ENCODE data around the gene HOXC12.

HOXC12 gene

DNA sequence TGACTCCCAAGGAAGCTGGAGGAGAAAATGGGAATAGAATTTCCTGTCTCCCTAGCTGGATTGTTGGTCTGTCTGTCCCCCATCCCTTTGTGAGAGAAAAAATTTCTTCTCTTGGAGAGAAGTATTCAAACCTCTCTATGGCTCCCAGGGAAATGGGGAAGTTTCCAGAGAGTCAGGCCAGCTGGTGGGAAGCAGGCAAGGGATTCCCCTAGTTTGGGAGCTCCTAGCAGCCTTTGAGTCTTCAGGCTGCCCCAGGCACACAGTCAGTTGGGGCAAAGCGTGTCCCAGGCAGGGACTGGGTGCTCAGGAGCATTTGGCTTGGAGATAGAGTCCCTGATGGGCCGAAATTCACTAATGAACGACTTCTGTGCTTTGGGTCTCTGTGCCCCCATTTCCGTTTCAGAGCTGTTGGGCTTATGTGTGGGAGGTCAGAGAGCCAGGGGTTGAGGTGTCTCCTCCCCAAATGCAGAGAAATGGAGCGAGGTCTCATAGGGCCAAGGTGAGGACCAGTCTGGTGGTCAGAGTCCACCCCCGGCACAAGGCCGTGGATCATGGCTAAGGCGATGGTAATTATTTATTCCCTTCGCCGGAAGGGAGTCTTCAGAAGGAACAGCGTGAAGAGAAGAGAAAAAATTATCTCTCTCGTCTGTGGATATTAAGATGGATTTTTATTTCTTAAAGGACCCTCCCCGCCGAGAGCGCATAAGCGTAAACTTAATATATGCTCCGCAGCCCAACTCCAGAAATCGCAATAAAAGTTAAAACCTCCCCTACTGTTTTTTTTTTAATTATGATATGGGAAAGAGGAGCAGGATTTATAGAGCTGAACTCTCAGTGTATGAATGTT, 38.7 kb downstream of the HOXC12 start:
- in situ Hi-C loops (cut with MboI; ENCODE audit: low sequenced_read_pairs): loop anchor here (25.0 kb wide), 1 partner anchor 369 kb away; the partner anchor contains the start of gene GPR84
- Histone ChIP-seq H3K27me3 (ENCODE audit: low read depth) (peaks cover 6% of the 10 kb centered on the region; the same call in 1 of the 2 replicates), H3K36me3 (replicated peaks) (no peaks in the 10 kb centered on the region), H3K4me3 (no peak overlapping the region), H3K4me1 (peaks cover 18% of the 10 kb centered on the region), H3K9me3 (no peaks in the 10 kb centered on the region)
- no peak for DNase-seq (ENCODE audit: low spot score in 2 of 2)

DNA sequence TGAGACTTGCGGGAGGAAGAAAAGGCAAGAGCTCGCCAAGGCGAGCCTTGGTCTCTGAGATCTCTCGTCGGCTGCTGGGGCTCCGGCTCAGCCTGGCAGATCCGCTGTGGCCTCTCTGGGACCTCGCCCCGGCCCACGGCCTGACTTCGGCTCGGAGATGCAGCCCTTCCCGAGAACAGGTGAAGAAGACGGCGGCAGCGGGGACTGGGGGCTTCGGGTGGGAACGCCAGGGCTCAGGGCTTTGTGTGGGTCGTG, 39.2 kb downstream of the HOXC12 start:
- Histone ChIP-seq H3K4me3 (no peak overlapping the region), H3K36me3 (replicated peaks) (no peaks in the 10 kb centered on the region), H3K27me3 (ENCODE audit: low read depth) (peaks cover 7% of the 10 kb centered on the region; the same call in 1 of the 2 replicates), H3K9me3 (no peaks in the 10 kb centered on the region), H3K4me1 (peaks cover 17% of the 10 kb centered on the region)
- in situ Hi-C loops (cut with MboI; ENCODE audit: low sequenced_read_pairs): loop anchor here (25.0 kb wide), 1 partner anchor 368 kb away; the partner anchor contains the start of gene GPR84
- no peak for DNase-seq (ENCODE audit: low spot score in 2 of 2)

DNA sequence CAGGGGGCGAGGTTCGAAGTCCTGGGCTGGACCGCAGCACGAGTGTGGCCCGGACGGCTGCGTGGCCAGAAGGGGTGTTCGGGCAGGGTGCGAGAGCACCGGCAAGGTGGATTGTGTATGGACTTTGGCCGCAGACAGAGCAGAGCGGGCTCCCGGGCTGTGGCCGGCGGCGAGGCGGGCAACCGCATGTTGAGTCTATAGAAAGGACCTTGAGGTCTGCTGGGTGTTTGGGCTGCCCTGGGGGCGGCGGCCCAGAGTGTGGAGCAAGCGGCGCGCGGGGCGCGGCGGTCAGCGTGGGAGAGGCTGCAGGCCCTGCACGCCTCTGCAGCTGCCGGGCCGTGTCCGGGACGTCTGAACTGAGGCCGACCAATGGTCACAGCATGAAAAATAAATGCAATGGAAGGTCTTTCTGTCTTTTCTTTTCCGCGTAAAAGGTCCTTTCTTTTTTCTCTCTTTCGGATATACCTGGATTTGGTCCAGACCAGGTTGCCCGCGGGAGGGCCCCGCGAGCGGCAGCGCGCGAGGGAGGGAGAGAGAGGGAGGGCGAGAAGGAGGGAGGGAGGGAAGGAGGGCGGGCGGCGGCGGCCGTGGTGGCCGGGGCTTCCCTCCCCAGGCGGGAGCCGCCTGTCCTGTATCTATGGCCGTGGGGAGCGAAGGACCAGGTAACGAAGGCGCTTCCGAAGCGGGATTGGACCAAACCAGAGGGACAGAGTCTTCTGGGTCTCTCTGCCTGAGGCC, 39.7 kb downstream of the HOXC12 start:
- DNase-seq (ENCODE audit: low spot score in 2 of 2): no peak
- Histone ChIP-seq H3K27me3 (ENCODE audit: low read depth) (peaks cover 7% of the 10 kb centered on the region; the same call in 1 of the 2 replicates), H3K4me3 (no peak overlapping the region), H3K36me3 (replicated peaks) (no peaks in the 10 kb centered on the region), H3K9me3 (no peaks in the 10 kb centered on the region), H3K4me1 (peaks cover 12% of the 10 kb centered on the region)
- in situ Hi-C loops (cut with MboI; ENCODE audit: low sequenced_read_pairs): loop anchor here (25.0 kb wide), 1 partner anchor 368 kb away; the partner anchor contains the start of gene GPR84

DNA sequence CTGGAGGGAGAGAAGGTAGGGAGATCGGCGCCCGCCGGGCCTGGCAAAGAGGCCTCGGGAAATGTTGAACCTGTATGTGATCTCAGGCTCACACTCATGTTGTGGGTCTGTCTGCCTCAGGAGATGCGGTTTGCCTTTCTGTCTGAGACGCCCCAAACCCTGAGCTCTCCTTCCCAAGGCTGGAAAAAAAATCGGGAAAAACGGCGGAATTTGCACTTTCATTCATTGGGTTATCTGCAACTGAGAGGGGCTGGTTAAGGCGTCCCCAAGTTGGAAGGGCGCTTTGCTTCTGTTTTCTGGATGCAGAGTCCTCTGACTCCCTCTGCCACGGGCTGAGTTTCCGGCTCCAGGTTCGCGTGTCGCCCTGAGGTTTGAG, 40.3 kb downstream of the HOXC12 start:
- in situ Hi-C loops (cut with MboI; ENCODE audit: low sequenced_read_pairs): loop anchor here (25.0 kb wide), 1 partner anchor 367 kb away; the partner anchor contains the start of gene GPR84
- no peak for DNase-seq (ENCODE audit: low spot score in 2 of 2)
- H3K4me3 ChIP-seq: peak overlapping the region; percentile 15

DNA sequence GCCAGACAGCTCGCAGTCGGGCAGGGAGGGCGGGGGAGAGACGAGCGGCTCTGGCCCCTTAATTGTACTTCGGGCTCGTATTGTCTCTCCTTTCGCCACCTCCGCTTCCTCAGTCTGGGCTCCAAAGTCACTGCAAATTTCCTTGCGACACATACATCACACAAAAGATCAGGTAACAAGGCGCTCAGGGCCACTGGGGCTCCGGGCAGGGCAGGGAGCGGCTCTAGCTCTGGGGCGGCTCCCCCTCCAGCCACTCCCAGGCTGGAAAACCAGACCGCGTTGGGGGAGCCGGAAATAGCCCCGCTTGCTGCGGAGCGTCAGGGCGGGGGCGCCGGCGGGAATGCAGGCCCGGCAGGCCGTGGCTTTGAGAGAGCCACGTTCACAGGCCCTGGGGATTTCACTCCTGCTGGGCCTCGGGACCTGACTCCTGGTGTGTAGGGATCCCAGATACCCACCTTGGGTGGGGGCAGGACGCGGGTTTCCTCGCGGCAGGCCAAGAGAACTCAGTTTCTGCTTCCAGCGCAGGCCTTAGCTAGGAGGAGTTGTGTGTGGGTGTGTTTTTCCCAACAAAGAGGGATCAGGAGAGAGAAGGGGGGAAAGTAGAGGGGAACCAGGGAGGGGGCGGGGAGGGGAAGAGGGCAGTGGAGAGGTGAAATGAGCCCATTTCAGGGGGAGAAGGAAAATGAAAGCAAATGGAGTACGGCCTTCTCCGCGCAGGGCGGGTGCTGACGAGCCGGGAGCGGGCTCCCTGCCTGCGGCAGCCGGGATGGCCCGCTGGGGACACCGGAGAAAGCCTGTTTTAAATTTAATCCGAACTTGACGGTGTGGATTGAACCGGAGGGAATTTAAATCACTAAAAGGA, 40.9 kb downstream of the HOXC12 start:
- no peaks in the 10 kb centered on the region for H3K36me3 ChIP-seq (replicated peaks)
- DNase-seq (ENCODE audit: low spot score in 2 of 2): peak in 1 of 2 experiments; percentile 61
- peaks cover 12% of the 10 kb centered on the region for H3K27me3 ChIP-seq (ENCODE audit: low read depth)
- in situ Hi-C loops (cut with MboI; ENCODE audit: low sequenced_read_pairs): loop anchor here (25.0 kb wide), 1 partner anchor 367 kb away; the partner anchor contains the start of gene GPR84
- no peaks in the 10 kb centered on the region for H3K9me3 ChIP-seq
- peaks cover 9% of the 10 kb centered on the region for H3K4me1 ChIP-seq
- peak overlapping the region; percentile 15 for H3K4me3 ChIP-seq

More for the DNA sequence above, 40.3 kb downstream of the HOXC12 start:
- Histone ChIP-seq H3K9me3 (no peaks in the 10 kb centered on the region), H3K27me3 (ENCODE audit: low read depth) (peaks cover 10% of the 10 kb centered on the region), H3K4me1 (peaks cover 9% of the 10 kb centered on the region), H3K36me3 (replicated peaks) (no peaks in the 10 kb centered on the region)

DNA sequence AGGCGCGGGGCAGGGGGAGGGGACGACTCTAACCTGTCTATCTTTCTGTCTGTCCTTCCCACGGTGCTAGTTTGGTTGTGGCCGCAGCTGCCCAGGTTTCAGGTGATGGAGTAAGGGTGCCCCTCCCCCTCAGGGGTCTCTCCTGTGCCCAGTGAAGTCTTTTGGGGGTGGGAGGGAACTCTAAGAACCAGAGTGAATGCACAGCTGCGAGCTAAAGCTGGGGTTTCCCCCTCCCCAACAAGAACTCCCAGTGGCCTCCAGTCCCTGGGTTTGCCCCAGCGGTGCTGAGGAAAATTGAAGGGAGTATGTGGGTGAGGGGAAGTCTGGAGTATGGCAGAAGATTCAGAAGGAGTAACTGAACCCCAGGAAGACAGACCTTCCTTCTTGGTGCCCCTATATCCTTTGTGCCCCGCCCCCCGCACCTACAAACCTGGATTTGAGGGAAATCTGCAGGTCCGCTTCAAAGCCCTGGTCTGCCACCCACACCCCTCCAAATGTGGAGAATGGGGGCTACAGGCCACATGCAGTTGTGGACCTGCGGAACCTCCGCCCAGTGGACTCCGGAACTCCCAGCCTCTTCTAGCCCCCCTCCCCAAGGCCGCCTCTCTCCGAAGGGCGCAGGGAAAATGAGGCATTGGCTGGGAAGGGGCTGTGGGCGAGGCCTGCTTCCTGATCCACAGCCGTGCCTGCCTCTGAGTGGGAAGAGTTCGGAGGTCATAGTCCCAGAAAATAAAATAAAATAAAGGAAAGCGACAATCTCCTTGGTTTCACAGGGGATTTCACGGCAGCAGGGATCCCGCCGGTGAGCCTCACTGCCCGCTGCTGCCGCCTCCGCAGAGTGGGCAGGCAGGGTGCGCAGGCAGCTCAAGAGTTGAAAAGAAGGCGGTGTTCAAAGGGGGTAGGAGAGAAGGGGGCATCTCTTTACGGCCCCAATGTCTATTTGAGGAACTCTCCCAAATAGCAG, 41.8 kb downstream of the HOXC12 start:
- Histone ChIP-seq H3K9me3 (no peaks in the 10 kb centered on the region), H3K36me3 (replicated peaks) (no peaks in the 10 kb centered on the region), H3K4me3 (no peak overlapping the region), H3K27me3 (ENCODE audit: low read depth) (peaks cover 17% of the 10 kb centered on the region), H3K4me1 (peaks cover 9% of the 10 kb centered on the region)
- no peak for DNase-seq (ENCODE audit: low spot score in 2 of 2)
- in situ Hi-C loops (cut with MboI; ENCODE audit: low sequenced_read_pairs): loop anchor here (25.0 kb wide), 1 partner anchor 366 kb away; the partner anchor contains the start of gene GPR84

DNA sequence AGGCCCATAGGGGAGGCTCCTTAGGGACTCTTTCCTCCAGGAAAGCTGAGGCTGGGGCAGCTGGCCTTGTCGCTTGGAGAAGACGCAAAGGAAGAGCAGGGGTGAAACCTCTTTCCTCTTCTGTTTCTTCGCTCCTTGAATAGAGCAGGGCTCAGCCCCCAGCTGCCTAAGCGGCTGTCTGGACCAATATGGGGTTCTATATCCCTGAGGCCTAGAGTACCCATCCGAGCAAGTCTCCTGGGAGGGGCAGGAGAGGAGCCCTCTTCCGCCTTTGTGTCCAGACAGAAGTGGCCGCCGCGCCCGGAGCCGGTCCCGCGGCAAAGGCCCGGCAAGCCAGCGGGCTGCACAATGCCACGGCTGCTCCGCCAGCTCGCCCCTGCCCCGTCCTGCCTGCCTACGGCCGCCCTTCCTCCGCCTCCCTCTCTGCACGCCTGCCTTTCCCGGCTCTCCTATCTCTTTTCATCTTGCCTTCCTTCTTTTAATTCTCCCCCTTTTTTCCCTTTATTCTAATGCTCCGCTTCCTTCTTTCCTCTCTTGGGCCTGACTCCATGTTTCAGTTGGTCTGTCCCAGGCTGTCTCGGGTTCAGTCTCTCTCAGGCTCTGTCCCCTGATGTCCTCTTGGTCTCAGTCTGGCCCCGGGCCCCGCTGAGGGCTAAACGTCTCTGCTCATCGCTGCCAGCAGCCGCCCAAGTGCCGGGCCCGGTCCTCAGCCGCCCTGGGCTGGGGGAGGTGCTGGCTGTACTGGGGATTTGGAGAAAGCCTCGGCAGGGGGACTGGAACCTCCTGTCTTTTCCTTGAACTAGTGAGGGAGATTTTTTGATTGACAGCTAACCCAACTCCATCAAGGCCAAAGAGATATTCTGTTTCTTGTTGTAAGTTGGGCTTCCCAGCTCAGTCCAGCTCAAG, 42.8 kb downstream of the HOXC12 start:
- peaks cover 17% of the 10 kb centered on the region for H3K27me3 ChIP-seq (ENCODE audit: low read depth)
- in situ Hi-C loops (cut with MboI; ENCODE audit: low sequenced_read_pairs): loop anchor here (25.0 kb wide), 1 partner anchor 365 kb away; the partner anchor contains the start of gene GPR84

DNA sequence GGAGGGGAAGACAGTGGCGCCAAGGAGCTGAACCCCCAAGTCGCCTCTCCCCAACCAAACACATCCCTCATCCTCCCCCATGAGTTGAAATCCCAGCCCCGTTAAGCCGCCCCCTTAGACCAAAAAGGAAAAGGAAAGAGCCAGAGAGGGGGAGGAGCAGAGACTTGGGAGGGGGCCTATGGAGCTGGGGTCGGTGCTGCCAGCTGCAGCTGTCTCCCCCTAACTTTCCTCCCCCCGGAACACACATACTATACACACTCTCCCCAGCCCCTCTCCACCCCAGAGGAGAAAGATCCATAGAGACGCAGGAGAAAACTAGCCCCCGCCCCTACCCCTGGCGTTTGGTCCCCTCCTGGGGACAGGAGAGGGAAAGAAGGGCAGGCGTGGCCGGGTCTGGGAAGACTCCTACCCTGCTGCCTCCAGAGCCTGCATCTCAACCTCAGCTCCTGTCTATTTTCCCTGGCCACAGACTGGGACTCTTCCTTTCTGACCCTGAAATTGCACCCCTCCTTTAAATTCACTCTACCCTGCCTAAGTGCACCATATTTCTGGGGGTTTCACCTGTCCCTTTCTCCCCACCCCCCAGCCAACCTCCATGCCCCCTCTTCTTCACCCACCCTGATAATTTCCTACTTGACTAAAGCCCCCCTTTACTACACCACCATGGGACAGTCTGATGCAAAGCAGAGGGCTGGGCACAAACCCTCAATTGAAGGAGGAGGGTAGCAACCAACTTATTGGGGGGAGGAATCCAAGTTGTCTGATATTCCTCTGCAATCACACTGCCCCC, 43.6 kb downstream of the HOXC12 start:
- Histone ChIP-seq H3K27me3 (ENCODE audit: low read depth) (peaks cover 17% of the 10 kb centered on the region), H3K36me3 (replicated peaks) (no peaks in the 10 kb centered on the region), H3K9me3 (no peaks in the 10 kb centered on the region), H3K4me3 (no peak overlapping the region), H3K4me1 (peaks cover 9% of the 10 kb centered on the region)
- in situ Hi-C loops (cut with MboI; ENCODE audit: low sequenced_read_pairs): loop anchor here (25.0 kb wide), 1 partner anchor 364 kb away; the partner anchor contains the start of gene GPR84
- DNase-seq (ENCODE audit: low spot score in 2 of 2): no peak

More for the DNA sequence above, 42.8 kb downstream of the HOXC12 start:
- peaks cover 9% of the 10 kb centered on the region for H3K4me1 ChIP-seq
- no peak for DNase-seq (ENCODE audit: low spot score in 2 of 2)
- H3K4me3 ChIP-seq: no peak overlapping the region
- H3K36me3 ChIP-seq (replicated peaks): no peaks in the 10 kb centered on the region
- no peaks in the 10 kb centered on the region for H3K9me3 ChIP-seq

DNA sequence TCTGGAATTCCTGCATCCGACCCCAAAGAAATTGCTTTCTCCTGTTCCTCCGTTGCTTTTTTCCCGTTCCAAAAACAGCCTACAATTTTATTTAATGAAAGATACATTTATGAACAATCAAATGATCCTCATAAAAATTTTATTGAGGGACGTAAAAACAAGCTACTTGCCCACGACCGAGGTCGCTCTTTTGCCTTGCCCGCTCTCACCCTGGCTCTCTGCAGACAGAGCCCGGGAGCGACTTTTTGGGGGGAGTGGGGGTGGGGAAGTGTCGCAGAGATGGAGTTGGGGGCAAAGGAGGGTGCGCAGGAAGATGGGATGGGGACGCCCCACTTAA, 44.2 kb downstream of the HOXC12 start:
- H3K27me3 ChIP-seq (ENCODE audit: low read depth): peaks cover 17% of the 10 kb centered on the region
- no peaks in the 10 kb centered on the region for H3K9me3 ChIP-seq
- peaks cover 9% of the 10 kb centered on the region for H3K4me1 ChIP-seq
- in situ Hi-C loops (cut with MboI; ENCODE audit: low sequenced_read_pairs): loop anchor here (25.0 kb wide), 1 partner anchor 363 kb away; the partner anchor contains the start of gene GPR84
- H3K4me3 ChIP-seq: no peak overlapping the region
- no peak for DNase-seq (ENCODE audit: low spot score in 2 of 2)
- H3K36me3 ChIP-seq (replicated peaks): no peaks in the 10 kb centered on the region

DNA sequence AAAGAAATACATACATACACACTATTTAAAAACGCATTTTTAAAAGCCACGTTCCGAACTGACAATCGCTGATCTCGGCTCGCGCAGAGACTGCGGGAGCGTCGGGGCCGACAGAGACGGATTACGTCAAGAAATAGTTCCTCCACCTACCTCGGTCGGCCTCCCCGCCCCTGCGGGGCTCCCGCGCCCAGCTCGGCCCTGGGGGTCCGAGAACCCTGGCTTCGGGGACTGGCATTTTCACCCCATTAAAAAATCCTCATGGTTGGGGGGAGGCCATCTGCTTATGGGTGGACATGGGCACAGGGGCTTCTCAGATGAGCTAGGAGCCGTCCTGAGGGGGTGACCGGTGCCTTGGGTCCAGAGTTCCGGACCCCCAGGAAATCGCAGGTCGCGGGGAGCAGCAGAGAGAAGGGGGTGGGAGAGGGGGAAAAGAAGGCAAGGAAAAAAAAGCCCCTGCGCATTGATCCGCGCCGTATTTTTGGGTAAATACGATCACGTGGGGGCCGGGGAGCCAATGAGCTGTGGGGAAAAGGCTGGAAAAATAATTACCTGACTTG, 44.9 kb downstream of the HOXC12 start:
- H3K36me3 ChIP-seq (replicated peaks): no peaks in the 10 kb centered on the region
- H3K4me1 ChIP-seq: peaks cover 9% of the 10 kb centered on the region
- peaks cover 17% of the 10 kb centered on the region for H3K27me3 ChIP-seq (ENCODE audit: low read depth)
- in situ Hi-C loops (cut with MboI; ENCODE audit: low sequenced_read_pairs): loop anchor here (25.0 kb wide), 1 partner anchor 363 kb away; the partner anchor contains the start of gene GPR84
- H3K9me3 ChIP-seq: no peaks in the 10 kb centered on the region
- DNase-seq (ENCODE audit: low spot score in 2 of 2): no peak
- H3K4me3 ChIP-seq: no peak overlapping the region
